Amniotic epithelial cell (primary cell): ENCODE data around the gene SLC35D1.
"Not testable (repeated sequence)": the region's sequence is repeated elsewhere in the genome, so short reads cannot be mapped to it uniquely, and the experiment has no call there.

Source experiments
- DNase-seq: peaks from one replicate; pipeline ENCODE4 v3.0.0-alpha.2; 2010; ENCODE audit warnings: low read depth

SLC35D1 gene

DNA sequence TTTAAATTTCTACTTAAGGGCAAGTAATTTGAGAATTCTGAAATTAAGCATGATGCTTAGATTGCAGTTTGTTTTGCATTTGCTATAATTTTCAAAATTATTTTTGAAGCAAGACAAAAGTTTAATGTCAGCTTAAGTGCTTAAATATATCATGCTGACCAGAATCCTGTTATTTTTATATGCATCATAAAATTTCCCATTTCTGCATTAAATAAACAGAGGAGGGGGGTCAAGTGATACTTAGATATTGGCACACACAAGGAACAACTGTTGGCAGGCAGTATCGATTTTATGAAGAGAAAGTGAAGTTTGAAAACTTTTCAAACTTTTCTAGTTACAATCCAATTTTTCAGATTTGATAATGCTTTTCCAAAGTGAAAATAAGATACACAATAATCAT lies 68.1 kb downstream of the SLC35D1 start:
- DNase-seq: no peak

GRCh38 chr1:66984491-66984890 lies 69.5 kb downstream of the SLC35D1 start:
- DNase-seq: no peak

DNA sequence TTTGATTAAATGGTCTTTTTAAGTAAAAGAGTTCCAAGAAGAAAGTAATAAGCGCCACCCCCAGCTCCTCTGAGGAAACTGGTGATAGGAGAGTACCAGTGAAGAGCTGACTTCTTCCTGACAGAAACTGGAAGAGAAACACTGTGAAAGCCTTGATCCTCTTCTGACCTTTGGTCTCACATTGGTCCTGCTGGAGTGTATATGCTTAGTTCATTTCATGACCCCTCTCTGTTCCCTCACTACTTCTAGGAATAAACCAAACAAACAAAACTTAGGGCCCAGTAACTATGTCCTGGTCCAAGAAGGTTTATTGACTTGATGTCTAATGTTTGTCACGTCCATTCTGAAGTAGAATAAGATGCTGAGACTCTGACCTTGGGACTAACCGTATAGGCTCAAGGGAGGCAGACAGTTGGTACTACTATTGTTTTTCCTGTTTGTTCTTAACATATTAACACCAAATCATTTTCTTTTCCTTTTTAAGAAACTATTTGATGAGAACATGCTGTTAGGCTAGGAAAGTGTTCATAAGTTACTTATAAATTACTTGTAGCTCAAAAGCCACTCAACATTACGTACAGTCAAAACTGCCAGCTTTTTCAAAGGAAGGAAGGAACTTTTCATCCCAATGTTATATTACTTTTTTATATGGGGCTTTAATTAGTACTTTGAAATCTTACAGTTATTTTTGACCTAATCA lies 71.2 kb downstream of the SLC35D1 start:
- no peak for DNase-seq

- DNase-seq: peak; percentile 38
Observed at GRCh38 chr1:66981679-66982078, 72.3 kb downstream of the SLC35D1 start.

DNA sequence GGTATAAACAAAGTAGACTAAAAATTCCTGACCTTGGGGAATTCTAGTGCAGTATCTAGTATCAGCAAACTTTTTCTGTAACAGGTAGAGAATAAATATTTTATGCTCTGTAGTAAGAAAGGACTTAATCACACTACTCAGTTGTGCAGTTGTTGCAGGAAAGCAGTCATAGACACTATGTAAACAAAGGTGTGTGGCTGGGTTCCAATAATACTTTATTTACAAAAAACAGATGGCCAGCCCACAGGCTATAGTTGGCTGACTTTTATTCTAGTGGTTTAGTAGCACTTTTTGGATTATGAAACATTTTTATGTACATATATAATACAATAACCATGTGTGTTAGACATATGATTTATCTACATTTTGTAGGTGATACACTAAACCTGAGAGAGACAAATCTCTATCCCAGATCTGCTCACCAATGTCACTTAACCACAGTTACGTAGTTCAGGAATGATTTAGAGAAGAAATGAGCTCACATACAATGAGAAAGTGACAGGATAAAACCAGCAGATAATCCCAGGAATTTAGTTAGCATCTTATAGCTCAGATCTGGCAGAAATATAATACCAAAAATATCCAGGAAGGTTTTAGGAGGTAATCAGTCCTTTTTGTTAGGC lies 73.1 kb downstream of the SLC35D1 start:
- peak; percentile 47 for DNase-seq

DNA sequence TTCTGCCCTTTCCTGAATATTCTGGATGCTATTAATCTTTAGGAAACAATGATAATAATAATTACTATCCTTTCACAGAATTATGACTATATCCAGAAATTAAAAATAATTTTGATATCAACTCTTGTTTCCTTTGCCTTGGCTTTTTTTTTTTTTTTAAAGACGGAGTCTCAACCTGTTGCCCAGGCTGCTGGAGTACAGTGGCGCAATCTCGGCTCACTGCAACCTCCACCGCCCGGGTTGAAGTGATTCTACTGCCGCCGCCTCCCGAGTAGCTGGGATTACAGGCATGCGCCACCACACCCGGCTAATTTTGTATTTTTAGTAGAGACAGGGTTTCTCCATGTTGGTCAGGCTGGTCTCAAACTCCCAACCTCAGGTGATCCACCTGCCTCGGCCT lies 74.3 kb downstream of the SLC35D1 start:
- DNase-seq: not testable (repeated sequence)

DNA sequence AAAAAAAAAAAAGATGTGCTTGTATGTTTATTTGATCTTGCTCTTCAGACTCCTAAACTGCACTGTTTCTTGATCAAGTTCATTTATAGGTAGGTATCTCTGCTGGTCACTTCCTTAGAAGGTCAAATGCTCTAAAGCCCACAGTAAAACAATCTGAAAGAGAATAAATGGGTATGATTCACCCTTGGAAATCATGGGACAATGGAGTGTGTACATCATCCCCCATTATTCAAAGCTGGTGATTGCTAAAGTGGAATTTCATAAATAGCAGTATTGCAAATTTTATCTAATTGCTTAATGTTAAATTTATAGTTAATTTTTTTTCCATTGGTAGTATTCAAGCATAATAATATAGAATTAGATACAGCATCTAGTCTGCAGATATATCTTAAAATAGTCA lies 75.7 kb downstream of the SLC35D1 start:
- peak; percentile 25 for DNase-seq

DNA sequence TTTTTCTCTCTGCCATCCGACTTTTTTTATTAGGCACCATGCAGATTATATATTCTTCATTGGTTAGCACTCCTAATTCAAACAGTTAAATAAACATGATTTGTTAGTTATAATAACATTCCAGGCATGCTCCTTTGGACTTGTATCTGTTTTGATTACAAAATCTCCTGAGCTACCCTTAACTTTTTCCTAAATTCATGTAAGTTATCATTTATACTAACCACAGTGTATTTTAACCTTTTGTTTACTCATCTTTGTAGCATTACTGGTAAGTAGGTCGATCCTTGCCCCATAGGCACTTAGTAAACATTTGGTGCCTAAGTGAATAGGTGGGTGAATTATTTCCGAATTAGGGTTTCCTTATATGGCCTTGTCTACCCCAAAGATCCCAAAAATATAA lies 85.4 kb downstream of the SLC35D1 start:
- DNase-seq: no peak

GRCh38 chr1:66966188-66966873 lies 87.6 kb downstream of the SLC35D1 start:
- not testable (repeated sequence) for DNase-seq

- no peak for DNase-seq
Observed at GRCh38 chr1:66957938-66958337, 96.0 kb downstream of the SLC35D1 start.

GRCh38 chr1:66954208-66954607 lies 99.7 kb downstream of the SLC35D1 start:
- DNase-seq: no peak

DNA sequence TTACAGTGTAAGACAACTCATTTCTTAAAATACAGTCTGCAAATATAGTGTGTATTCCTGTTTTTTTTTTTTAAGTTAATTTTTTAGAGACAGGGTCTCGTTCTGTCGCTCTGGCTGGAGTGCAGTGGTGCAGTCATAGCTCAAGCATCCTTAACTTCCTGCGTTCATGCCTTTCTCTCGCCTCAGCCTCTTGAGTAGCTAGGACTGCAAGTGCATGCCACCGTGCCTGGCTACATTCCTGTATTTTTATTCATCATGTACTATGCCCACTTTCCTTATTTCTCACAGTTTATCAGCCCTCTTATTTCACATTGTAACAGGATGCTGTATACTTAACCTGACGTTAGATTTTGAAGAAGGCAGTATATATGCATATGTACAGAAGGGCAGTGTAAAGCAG lies 102.4 kb downstream of the SLC35D1 start:
- peak; percentile 82 for DNase-seq
